ENCODE measurements around the gene ZSWIM4. TPM values are rescaled to one million over a fixed set of nuclear protein-coding genes. Genes with fewer than 3 reads are reported as not detected.

ZSWIM4 gene
- total RNA-seq, 6 donors from 2014 or later, result 7.3 to 22.6 (median 10.1) TPM

DNA sequence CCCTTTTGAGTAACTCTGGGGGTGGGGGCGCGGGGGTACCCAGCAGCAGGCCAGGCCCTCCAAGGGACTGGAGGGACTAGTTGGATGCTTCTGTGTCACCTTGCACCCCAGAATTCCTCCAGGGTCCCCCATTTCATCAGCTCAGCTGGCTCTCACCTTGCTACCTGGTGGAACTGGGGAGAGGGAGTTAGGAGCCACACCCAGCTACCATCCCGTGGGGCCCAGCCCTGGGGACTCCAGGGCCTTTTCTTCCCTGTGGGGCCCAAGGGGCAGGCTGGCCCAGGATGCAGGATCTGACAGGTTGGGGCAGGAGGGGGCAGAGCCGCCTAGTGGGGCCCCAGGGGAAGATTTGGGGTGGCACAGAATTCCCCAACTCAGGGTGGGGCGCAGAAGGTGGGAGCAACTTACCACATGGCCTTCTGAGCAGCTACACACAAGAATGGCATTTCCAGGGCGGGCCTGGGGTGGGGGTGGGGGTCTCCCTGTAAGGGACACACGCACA lies 48.9 kb downstream of the ZSWIM4 start:
- ATAC-seq (ENCODE audit: low FRiP score in 2 of 2) (no peak), DNase-seq (no peak)
- TF ChIP-seq, protein P1, sequence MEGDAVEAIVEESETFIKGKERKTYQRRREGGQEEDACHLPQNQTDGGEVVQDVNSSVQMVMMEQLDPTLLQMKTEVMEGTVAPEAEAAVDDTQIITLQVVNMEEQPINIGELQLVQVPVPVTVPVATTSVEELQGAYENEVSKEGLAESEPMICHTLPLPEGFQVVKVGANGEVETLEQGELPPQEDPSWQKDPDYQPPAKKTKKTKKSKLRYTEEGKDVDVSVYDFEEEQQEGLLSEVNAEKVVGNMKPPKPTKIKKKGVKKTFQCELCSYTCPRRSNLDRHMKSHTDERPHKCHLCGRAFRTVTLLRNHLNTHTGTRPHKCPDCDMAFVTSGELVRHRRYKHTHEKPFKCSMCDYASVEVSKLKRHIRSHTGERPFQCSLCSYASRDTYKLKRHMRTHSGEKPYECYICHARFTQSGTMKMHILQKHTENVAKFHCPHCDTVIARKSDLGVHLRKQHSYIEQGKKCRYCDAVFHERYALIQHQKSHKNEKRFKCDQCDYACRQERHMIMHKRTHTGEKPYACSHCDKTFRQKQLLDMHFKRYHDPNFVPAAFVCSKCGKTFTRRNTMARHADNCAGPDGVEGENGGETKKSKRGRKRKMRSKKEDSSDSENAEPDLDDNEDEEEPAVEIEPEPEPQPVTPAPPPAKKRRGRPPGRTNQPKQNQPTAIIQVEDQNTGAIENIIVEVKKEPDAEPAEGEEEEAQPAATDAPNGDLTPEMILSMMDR (IDR thresholded peaks at IDR 0.05), result no peak
- TF ChIP-seq POLR2AphosphoS5 (IDR thresholded peaks at IDR 0.05) (no peak), POLR2A (IDR thresholded peaks at IDR 0.05) (no peak), EP300 (IDR thresholded peaks at IDR 0.05) (no peak)
- Histone ChIP-seq H3K4me1 (peaks cover 52 to 79% (median 61%) of the 10 kb centered on the region in 4 donors), H3K27me3 (no peaks in the 10 kb centered on the region), H3K27ac (peak overlapping the region; percentile 99 to 100 (median 100)), H3K4me3 (no peak overlapping the region), H3K36me3 (no peaks in the 10 kb centered on the region), H3K9me3 (no peaks in the 10 kb centered on the region)
- WGBS, 2 donors, result 74 to 86% methylated on average over 5 of the region's 7 CpGs

DNA sequence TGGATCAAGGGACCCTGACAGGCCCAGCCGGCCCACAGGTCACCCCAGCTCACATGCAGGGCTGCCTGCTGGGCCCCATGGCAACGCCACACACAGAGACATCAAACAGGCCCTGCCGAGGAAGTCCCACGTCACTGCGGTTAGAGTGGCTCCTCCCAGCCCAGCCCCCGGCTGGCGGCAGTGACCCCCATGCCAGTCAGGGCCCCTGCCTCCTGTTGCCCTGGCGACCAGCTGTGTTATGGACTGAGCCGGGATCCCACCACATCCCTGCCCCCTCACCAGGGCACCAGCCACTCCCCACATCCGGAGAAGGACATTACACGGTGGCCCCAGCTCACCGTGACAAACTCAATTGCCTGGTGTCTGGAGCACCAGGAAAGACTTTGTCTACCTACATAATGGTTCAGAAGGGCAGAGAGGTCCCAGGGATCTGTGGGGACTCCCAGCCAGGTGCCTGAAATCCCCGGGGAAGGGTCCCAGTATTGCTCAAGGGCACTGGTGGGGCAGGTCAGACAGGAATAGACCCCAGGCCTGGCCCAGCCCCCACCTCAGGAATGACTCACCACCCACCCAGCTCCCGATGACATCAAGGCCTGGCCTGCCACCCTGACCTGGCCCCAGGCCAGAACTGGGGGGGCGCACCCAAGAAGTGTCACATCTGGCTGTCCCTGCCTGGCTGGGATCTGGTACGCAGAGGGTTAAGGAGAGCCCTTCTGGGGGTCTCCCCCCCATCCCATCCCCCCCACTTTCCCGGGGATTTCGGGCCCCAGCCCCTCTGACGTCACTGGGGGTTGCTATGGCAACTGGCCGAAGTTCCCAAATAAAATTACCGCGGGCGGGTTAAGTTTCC lies 51.5 kb downstream of the ZSWIM4 start:
- Histone ChIP-seq H3K4me1 (peaks cover 59 to 83% (median 76%) of the 10 kb centered on the region in 4 donors), H3K27ac (peak overlapping the region; percentile 99 to 100 (median 100)), H3K4me3 (peak overlapping the region in 3 of 4 donors; percentile 47 to 62 (median 50)), H3K9me3 (no peaks in the 10 kb centered on the region), H3K36me3 (no peaks in the 10 kb centered on the region), H3K27me3 (no peaks in the 10 kb centered on the region)
- WGBS, 2 donors, result 0% methylated on average over 1 to 16 of the region's 23 CpGs
- peak; percentile 61 to 84 for ATAC-seq (ENCODE audit: low FRiP score in 2 of 2)
- TF ChIP-seq, protein P1 (IDR thresholded peaks at IDR 0.05), result peak in 1 of 6 experiments; percentile 15
- peak; percentile 58 to 93 for TF ChIP-seq POLR2AphosphoS5 (IDR thresholded peaks at IDR 0.05)
- peak; percentile 54 to 88 (median 77) for TF ChIP-seq EP300 (IDR thresholded peaks at IDR 0.05)
- TF ChIP-seq POLR2A (IDR thresholded peaks at IDR 0.05), result peak in 2 of 4 donors; percentile 42 to 62
- peak; percentile 95 to 96 for DNase-seq

DNA sequence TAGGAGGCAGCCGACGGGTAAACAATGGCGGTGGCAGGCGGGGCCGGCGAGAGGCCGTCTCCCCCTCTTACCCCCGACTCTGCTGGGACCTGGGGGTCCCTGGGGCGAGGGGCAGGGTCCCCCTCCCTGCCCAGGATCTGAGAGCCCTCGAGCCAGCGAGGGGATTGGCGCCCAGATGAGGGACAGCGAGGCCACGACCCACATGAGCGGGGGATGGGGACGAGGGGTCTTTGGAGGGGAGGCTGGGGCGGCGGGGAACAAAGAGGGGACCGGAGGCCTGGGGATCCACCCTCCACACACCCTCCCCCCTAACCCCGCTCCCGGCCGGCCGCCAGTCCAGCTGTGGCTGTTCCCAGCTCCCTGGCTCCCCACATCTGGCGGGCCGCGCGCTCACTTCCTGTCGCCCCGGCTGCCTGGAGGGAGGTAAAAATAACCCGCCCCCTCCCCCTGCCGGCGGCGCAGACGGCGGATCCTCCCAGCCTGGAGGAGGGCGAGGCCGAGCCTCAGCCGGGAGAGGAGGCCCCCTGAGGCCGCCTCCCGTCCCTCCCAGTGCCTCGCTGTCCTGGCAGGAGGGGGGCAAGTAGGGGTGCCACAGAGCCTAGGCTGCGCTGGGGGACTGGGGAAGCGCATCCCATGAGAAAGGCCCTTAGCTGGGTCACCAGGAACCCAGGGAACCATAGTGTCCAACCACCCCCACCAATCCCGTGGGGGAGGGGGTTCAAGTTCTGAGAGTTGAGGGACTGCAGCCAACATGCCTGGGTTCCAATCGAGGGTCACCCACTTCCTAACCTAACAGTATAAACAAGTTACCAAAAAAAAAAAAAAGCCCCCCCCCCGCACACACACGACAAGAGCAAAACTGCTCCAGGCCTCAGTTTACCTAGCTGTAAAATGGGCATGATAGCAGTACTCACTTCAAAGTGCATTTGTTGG lies 52.4 kb downstream of the ZSWIM4 start:
- peak overlapping the region in 3 of 4 donors; percentile 47 to 62 (median 50) for H3K4me3 ChIP-seq
- H3K9me3 ChIP-seq, result no peaks in the 10 kb centered on the region
- DNase-seq, result peak; percentile 93 to 98
- peak overlapping the region; percentile 99 to 100 (median 100) for H3K27ac ChIP-seq
- H3K36me3 ChIP-seq, result no peaks in the 10 kb centered on the region
- 6 to 7% methylated on average over 22 to 23 of the region's 47 CpGs for WGBS, 2 donors
- peak; percentile 74 to 78 for ATAC-seq (ENCODE audit: low FRiP score in 2 of 2)
- TF ChIP-seq EP300 (IDR thresholded peaks at IDR 0.05) (peak in 2 of 4 donors; percentile 80 to 81), POLR2AphosphoS5 (IDR thresholded peaks at IDR 0.05) (peak; percentile 91 to 94), POLR2A (IDR thresholded peaks at IDR 0.05) (peak; percentile 27 to 93 (median 60))
- TF ChIP-seq, protein P1 (IDR thresholded peaks at IDR 0.05), result peak; percentile 22 to 66 (median 58)
- no peaks in the 10 kb centered on the region for H3K27me3 ChIP-seq
- peaks cover 59 to 88% (median 82%) of the 10 kb centered on the region in 4 donors for H3K4me1 ChIP-seq

DNA sequence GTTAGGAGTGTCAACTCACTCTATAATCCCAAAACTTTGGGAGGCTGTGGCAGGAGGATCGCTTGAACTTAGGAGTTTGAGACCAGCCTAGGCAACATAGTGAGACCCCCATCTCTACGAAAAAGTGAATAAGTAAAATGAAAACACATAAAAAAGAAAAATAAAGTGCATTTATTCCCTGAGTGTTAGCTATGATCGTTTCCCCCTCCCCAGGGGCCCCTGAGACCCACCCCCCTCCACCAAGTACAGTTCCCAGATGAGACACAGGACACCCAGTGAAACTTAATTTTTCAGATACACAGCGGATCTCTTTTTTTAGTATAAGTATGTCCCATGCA lies 53.1 kb downstream of the ZSWIM4 start:
- DNase-seq (no peak), ATAC-seq (ENCODE audit: low FRiP score in 2 of 2) (no peak)
- WGBS, 2 donors, result 74 to 80% methylated on average over 4 of the region's 4 CpGs
- Histone ChIP-seq H3K4me3 (no peak overlapping the region), H3K27ac (peak overlapping the region; percentile 99 to 100 (median 100)), H3K36me3 (no peaks in the 10 kb centered on the region), H3K9me3 (no peaks in the 10 kb centered on the region), H3K4me1 (peaks cover 55 to 83% (median 79%) of the 10 kb centered on the region in 4 donors), H3K27me3 (no peaks in the 10 kb centered on the region)
- TF ChIP-seq EP300 (IDR thresholded peaks at IDR 0.05) (no peak), POLR2A (IDR thresholded peaks at IDR 0.05) (no peak), POLR2AphosphoS5 (IDR thresholded peaks at IDR 0.05) (no peak)
- TF ChIP-seq, protein P1 (IDR thresholded peaks at IDR 0.05), result no peak

All from upper lobe of left lung (tissue), 6 donors.